Transverse colon (tissue), 4 donors: ENCODE measurements around the gene MYO7B. TPM values are rescaled to one million over a fixed set of nuclear protein-coding genes. Genes with fewer than 3 reads are reported as not detected.

Experiments used
- DNase-seq: peaks from one replicate; pipeline ENCODE4 v3.0.0-alpha.2; 2019
- H3K27ac ChIP-seq, 4 donors: fragments of 200-600 bp; sonication (generic); 2 replicates each; pipeline ENCODE4 v1.5.1; 2016 to 2018; ENCODE audit warnings: inconsistent platforms in 4 of 4
- H3K27me3 ChIP-seq: fragments of 200-600 bp; sonication (generic); 2 replicates; pipeline ENCODE4 v1.5.1; 2017; ENCODE audit warnings: inconsistent platforms
- H3K36me3 ChIP-seq, 4 donors: fragments of 200-600 bp; sonication (generic); 2 replicates each; pipeline ENCODE4 v1.5.1; 2017 to 2019; ENCODE audit warnings: inconsistent platforms in 4 of 4
- H3K4me1 ChIP-seq, 4 donors: fragments of 200-600 bp; sonication (generic); 2 replicates each; pipeline ENCODE4 v1.5.1; 2017 to 2020; ENCODE audit warnings: inconsistent platforms in 4 of 4
- H3K4me3 ChIP-seq, 4 donors: fragments of 200-600 bp; sonication (generic); 1 replicate in 1 of 4; 2 replicates in 3 of 4; pipeline versions ENCODE4 v1.5.1 to v1.6.1; 2017 to 2019; ENCODE audit warnings: inconsistent platforms in 4 of 4
- H3K9me3 ChIP-seq, 2 donors: fragments of 200-600 bp; sonication (generic); 2 replicates each; pipeline ENCODE4 v1.5.1; 2017 to 2019; ENCODE audit warnings: inconsistent platforms in 2 of 2
- EP300 ChIP-seq: sonication (generic); formaldehyde crosslinking; IDR thresholded peaks from one replicate; pipeline ENCODE4 v1.6.1; 2017; ENCODE audit warnings: antibody characterized with exemption, low read depth
- POLR2A ChIP-seq: fragments of 450-650 bp; IDR thresholded peaks from one replicate; pipeline ENCODE4 v1.6.1; 2016; ENCODE audit warnings: antibody characterized with exemption, mild to moderate bottlenecking, moderate library complexity
- POLR2AphosphoS5 ChIP-seq, 3 donors: sonication (generic); formaldehyde crosslinking; IDR thresholded peaks; one replicate each; pipeline ENCODE4 v1.6.1; 2016; ENCODE audit warnings: antibody characterized with exemption in 3 of 3
- WGBS, 2 donors: methylation state at CpG; one replicate each; pipeline ENCODE4 v1.1.5; 2018; ENCODE audit warnings: low coverage in 1 of 2; 5-methylcytosine and 5-hydroxymethylcytosine counted together
- in situ Hi-C, 4 donors: fragments of 200-750 bp; cut with MboI; loops; one replicate each; pipeline versions ENCODE4 v1.15.0 to v1.15.1; 2017; ENCODE audit warnings: low sequenced_read_pairs in 3 of 4, low pct_ligation_motif_present in 1 of 4, low pct_unique_long_range_greater_than_20kb in 1 of 4
- intact Hi-C: fragments of 100-400 bp; cut with DNase I; formaldehyde crosslinking; loops from one replicate; pipeline ENCODE4 v1.15.1; 2023; ENCODE audit warnings: low total_unique reads
- total RNA-seq, 4 donors: library from RNA; depleted of rRNA; stranded (reverse); fragments of >200 nt; gene quantifications; one replicate each; pipeline ENCODE4 v1.1.0, GENCODE V29; 2016
- TF ChIP-seq, protein P1 (sequence below), 5 experiments: fragments of 200-600 bp in 3 of 5; fragments of 450-650 bp in 2 of 5; sonication (generic) in 3 of 5; IDR thresholded peaks; 1 replicate in 2 of 5; 2 replicates in 3 of 5; pipeline ENCODE4 v1.5.1; 2016 to 2017; ENCODE audit warnings: antibody characterized with exemption in 5 of 5, inconsistent platforms in 3 of 5, mild to moderate bottlenecking in 2 of 5, moderate library complexity in 1 of 5

MYO7B gene
- total RNA-seq, 4 donors from 2014 or later, result 242 to 637 (median 280) TPM

DNA sequence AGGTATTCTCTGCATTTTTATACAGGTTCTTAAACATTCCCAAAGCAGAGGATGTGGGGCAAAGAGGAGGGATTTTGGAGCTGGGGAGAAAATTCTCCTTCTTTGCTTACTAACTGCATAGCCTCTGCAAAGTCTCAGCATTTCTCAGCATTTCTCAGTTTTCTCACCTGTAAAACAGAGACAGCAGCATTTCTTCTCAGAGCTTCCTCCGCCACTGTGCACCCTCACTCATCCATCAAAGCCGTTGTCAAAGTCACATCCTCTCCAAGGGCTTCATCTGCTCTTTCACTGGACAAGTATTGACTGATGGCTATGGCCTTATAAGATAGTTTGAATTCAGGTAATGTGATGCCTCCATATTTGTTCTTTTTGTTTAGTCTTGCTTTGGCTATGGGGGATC is 17.4 kb downstream of the MYO7B start:
- no peak for TF ChIP-seq POLR2AphosphoS5 (IDR thresholded peaks at IDR 0.05)
- WGBS, 2 donors, result 75 to 92% methylated on average over 1 to 2 of the region's 2 CpGs
- no peak for DNase-seq
- Histone ChIP-seq H3K4me3 (no peak overlapping the region), H3K36me3 (peaks cover 0 to 2% (median 0%) of the 10 kb centered on the region in 4 donors), H3K9me3 (peaks cover 0 to 4% of the 10 kb centered on the region in 2 donors), H3K4me1 (no peaks in the 10 kb centered on the region), H3K27me3 (no peaks in the 10 kb centered on the region), H3K27ac (no peak overlapping the region)
- intact Hi-C loops (no loop called here), in situ Hi-C loops (no loop called here)

DNA sequence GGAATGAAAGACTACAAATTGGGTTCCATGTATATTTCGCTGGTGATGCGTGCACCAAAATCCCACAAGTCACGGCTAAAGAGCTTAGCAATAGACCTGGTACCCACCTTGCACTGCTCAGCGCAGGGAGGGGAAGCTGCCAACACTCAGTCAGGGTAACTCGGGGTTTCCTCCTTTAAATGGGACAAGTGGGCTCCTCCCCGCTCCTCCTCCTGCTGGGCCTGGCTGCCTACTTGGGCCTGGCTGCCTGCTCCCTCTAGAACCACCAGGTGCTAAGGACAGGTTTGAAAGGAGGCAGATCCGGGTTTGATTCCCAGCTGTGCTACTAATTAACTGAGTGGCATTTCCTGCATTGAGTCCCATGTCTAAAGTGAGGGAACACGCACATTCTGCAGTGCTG is 23.4 kb downstream of the MYO7B start:
- Histone ChIP-seq H3K27me3 (no peaks in the 10 kb centered on the region), H3K9me3 (peaks cover 0 to 4% of the 10 kb centered on the region in 2 donors), H3K4me1 (peaks cover 0 to 9% (median 0%) of the 10 kb centered on the region in 4 donors), H3K36me3 (peaks cover 0 to 5% (median 0%) of the 10 kb centered on the region in 4 donors), H3K27ac (no peak overlapping the region), H3K4me3 (no peak overlapping the region)
- intact Hi-C loops (no loop called here), in situ Hi-C loops (no loop called here)
- no peak for DNase-seq
- 84 to 100% methylated on average over 1 to 8 of the region's 8 CpGs for WGBS, 2 donors
- no peak for TF ChIP-seq POLR2AphosphoS5 (IDR thresholded peaks at IDR 0.05)
- TF ChIP-seq, protein P1, sequence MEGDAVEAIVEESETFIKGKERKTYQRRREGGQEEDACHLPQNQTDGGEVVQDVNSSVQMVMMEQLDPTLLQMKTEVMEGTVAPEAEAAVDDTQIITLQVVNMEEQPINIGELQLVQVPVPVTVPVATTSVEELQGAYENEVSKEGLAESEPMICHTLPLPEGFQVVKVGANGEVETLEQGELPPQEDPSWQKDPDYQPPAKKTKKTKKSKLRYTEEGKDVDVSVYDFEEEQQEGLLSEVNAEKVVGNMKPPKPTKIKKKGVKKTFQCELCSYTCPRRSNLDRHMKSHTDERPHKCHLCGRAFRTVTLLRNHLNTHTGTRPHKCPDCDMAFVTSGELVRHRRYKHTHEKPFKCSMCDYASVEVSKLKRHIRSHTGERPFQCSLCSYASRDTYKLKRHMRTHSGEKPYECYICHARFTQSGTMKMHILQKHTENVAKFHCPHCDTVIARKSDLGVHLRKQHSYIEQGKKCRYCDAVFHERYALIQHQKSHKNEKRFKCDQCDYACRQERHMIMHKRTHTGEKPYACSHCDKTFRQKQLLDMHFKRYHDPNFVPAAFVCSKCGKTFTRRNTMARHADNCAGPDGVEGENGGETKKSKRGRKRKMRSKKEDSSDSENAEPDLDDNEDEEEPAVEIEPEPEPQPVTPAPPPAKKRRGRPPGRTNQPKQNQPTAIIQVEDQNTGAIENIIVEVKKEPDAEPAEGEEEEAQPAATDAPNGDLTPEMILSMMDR (IDR thresholded peaks at IDR 0.05), result no peak

GRCh38 chr2:127559454-127559853 is 24.0 kb downstream of the MYO7B start:
- DNase-seq, result no peak
- intact Hi-C loops (no loop called here), in situ Hi-C loops (no loop called here)

GRCh38 chr2:127560201-127560930 is 24.9 kb downstream of the MYO7B start:
- no peak for DNase-seq
- WGBS, 2 donors, result 83% methylated on average over 12 of the region's 13 CpGs; no CpG with 5 or more reads in 1 of the 2 donors
- TF ChIP-seq POLR2A (no peak), EP300 (no peak)
- TF ChIP-seq, protein P1 (IDR thresholded peaks at IDR 0.05), result no peak
- no peak overlapping the region for H3K27ac ChIP-seq
- intact Hi-C loops, result no loop called here
- H3K9me3 ChIP-seq, result peaks cover 0 to 4% of the 10 kb centered on the region in 2 donors
- H3K36me3 ChIP-seq, result peaks cover 0 to 5% (median 0%) of the 10 kb centered on the region in 4 donors
- H3K4me3 ChIP-seq, result no peak overlapping the region
- H3K27me3 ChIP-seq, result no peaks in the 10 kb centered on the region
- in situ Hi-C loops, result no loop called here
- H3K4me1 ChIP-seq, result peaks cover 0 to 9% (median 0%) of the 10 kb centered on the region in 4 donors

More at GRCh38 chr2:127559454-127559853, 24.0 kb downstream of the MYO7B start:
- Histone ChIP-seq H3K4me1 (peaks cover 0 to 9% (median 0%) of the 10 kb centered on the region in 4 donors), H3K27me3 (no peaks in the 10 kb centered on the region), H3K4me3 (no peak overlapping the region), H3K9me3 (peaks cover 0 to 4% of the 10 kb centered on the region in 2 donors), H3K27ac (no peak overlapping the region), H3K36me3 (peaks cover 0 to 5% (median 0%) of the 10 kb centered on the region in 4 donors)
- TF ChIP-seq POLR2AphosphoS5 (IDR thresholded peaks at IDR 0.05), result no peak
- TF ChIP-seq, protein P1 (IDR thresholded peaks at IDR 0.05), result no peak
- no peak for TF ChIP-seq EP300
- TF ChIP-seq POLR2A, result no peak
- WGBS, 2 donors, result 83% methylated on average over 5 of the region's 5 CpGs; no CpG with 5 or more reads in 1 of the 2 donors
